AG04450 (cell line): ENCODE measurements around the gene ANO6. TPM values are rescaled to one million over a fixed set of nuclear protein-coding genes. Genes with fewer than 3 reads are reported as not detected.

Source experiments
- CTCF ChIA-PET: fragments of 300-600, 350-600 bp; formaldehyde crosslinking; extraction: SDS; loops from one replicate; lab custom pipeline; 2022; ENCODE audit warnings: antibody characterized with exemption, inconsistent platforms; lab: Charles Lee
- POLR2A ChIA-PET: fragments of 350-600 bp; formaldehyde crosslinking; extraction: SDS; loops from one replicate; lab custom pipeline; 2021; ENCODE audit warnings: antibody characterized with exemption, inconsistent platforms; lab: Yijun Ruan, JAX
- DNase-seq: peaks from one replicate; pipeline ENCODE4 v3.0.0-alpha.2; 2011; ENCODE audit warnings: low read depth, low spot score
- H3K27ac ChIP-seq: one replicate; pipeline ENCODE4 v1.5.1; 2012; ENCODE audit warnings: low read depth, low read length, control low read depth
- H3K27me3 ChIP-seq: one replicate; pipeline ENCODE4 v1.6.0; 2012; ENCODE audit warnings: low read length; ENCODE audit not compliant: control insufficient read depth, insufficient read depth
- H3K4me3 ChIP-seq: 2 replicates; pipeline ENCODE4 v1.5.1; 2011; ENCODE audit warnings: mild to moderate bottlenecking, low read depth, low read length, control low read depth
- H3K9me3 ChIP-seq: 2 replicates; pipeline ENCODE4 v1.5.1; 2012; ENCODE audit warnings: low read length; ENCODE audit not compliant: control insufficient read depth, insufficient read depth
- CTCF ChIP-seq: IDR thresholded peaks from 2 replicates; pipeline ENCODE4 v1.5.1; 2011; ENCODE audit warnings: low read depth, low read length, control low read depth, inconsistent platforms
- polyA plus RNA-seq: library from polyadenylated mRNA; depleted of rRNA; stranded (reverse); fragments of >200 nt; gene quantifications from 2 replicates; pipeline ENCODE4 v1.2.3, GENCODE V29; 2011

The ANO6 gene
- polyA plus RNA-seq, 1 experiment = 51.9 TPM

- Histone ChIP-seq H3K4me3 (no peak overlapping the region), H3K27ac (no peak overlapping the region), H3K9me3 (no peaks in the 10 kb centered on the region), H3K27me3 (no peaks in the 10 kb centered on the region)
- ChIA-PET POLR2A (no interaction called here), CTCF (interaction anchor here (0.7 kb wide), 1 partner anchor 16 kb away, joined by 3 read pairs; no protein-coding TSS in a partner anchor)
- no peak for DNase-seq
- no peak for TF ChIP-seq CTCF
These were observed 69.8 kb downstream of the ANO6 start for GRCh38 chr12:45285717-45286116.

DNA sequence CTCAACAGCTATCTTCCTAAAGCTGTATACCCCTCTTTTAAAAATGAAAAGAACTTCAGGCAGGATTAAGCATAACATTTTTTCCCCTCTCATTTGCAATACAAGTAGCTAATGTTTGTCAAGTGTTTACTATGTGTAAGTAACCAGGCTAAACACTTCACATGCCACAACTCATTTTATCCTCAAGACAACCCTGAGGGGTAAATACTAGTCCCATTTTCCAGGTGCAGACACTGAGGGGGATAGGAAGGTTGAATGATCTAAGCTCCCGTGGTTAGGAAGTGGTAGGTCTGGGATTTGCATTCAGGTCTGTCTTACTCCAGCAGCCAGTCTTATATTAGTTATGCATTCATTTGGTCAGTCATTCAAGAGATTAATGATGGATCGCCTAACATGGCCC lies 70.7 kb downstream of the ANO6 start:
- ChIA-PET POLR2A (no interaction called here), CTCF (interaction anchor here (0.6 to 3.0 kb wide), 3 partner anchors 17 to 123 kb away, joined by 3 to 13 read pairs (median 4); no protein-coding TSS in a partner anchor)
- no peak overlapping the region for H3K4me3 ChIP-seq
- TF ChIP-seq CTCF = no peak
- no peaks in the 10 kb centered on the region for H3K9me3 ChIP-seq
- H3K27ac ChIP-seq = no peak overlapping the region
- H3K27me3 ChIP-seq = no peaks in the 10 kb centered on the region
- no peak for DNase-seq

DNA sequence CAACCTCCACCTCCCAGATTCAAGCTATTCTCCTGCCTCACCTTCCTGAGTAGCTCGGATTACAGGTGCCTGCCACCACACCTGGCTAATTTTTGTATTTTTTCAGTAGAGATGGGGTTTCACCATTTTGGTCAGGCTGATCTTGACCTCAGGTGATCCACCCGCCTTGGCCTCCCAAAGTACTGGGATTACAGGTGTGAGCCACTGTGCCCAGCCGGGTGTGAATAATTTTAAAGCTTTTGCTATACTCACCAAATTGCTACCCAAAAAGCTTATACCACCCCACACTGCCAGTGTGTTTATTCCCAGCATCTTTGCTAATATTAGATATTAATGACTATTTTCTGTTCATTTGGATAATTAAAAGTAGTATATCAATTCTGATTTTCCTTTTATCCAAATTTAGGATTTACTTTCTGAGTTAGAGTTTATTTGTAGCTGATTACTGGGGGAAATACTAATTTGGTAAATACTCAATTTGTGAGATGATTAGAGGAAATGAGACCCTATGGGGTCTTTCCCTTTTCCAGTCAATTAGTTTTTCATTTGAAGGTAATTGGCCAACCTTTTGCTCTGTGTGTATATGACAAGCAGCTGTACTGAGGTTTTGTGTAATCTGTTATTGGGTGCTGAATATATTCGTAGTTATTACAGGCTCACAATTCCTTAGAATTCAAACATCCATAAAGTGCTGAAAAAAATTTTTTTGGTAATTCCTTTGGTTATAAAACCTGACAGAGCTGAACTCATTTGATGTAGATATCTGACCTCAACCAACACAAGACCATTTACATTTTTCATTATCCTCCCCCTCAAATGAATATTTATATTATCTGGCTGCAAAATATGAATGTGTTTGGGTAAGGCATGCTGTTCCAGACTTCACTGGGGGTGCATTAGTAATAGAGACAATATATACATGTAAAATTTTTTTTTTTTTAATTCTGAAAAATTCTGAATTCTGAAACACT lies 73.6 kb downstream of the ANO6 start:
- no peak overlapping the region for H3K4me3 ChIP-seq
- no peak overlapping the region for H3K27ac ChIP-seq
- ChIA-PET CTCF (interaction anchor here (0.6 to 2.2 kb wide), 6 partner anchors 18 to 697 kb away, joined by 3 to 5 read pairs (median 4); no protein-coding TSS in a partner anchor), POLR2A (interaction anchor here (0.7 kb wide), 1 partner anchor 437 kb away, joined by 6 read pairs; no protein-coding TSS in a partner anchor)
- no peak for DNase-seq
- H3K27me3 ChIP-seq = no peaks in the 10 kb centered on the region
- H3K9me3 ChIP-seq = no peaks in the 10 kb centered on the region
- TF ChIP-seq CTCF = no peak

DNA sequence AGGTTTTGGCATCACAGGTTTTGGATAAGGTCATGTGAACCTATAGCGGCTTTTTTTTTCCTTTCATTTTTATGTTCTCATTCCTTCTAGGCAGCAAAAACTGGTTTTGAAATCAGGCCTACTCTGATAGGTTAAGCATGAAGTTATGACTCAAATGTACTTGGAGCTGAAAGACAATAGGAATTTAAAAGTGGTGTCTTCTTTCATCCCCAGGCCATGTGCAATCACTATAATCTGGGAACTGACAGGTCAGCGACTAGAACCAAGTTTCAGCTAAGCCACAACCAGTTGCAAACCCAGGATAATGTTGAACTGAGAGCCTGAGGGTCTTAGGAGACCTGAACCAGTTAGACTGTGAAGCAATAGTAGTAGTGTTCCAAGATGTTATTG lies 74.3 kb downstream of the ANO6 start:
- Histone ChIP-seq H3K27ac (no peak overlapping the region), H3K4me3 (no peak overlapping the region), H3K27me3 (no peaks in the 10 kb centered on the region), H3K9me3 (no peaks in the 10 kb centered on the region)
- peak; percentile 49 for DNase-seq
- POLR2A ChIA-PET = interaction anchor here (0.7 to 1.2 kb wide), 2 partner anchors 99 to 436 kb away, joined by 3 to 6 read pairs; no protein-coding TSS in a partner anchor
- TF ChIP-seq CTCF = no peak
- CTCF ChIA-PET = interaction anchor here (0.6 to 2.2 kb wide), 6 partner anchors 19 to 696 kb away, joined by 3 to 5 read pairs (median 4); partner anchors contain the start of gene ANO6
